Common myeloid progenitor, CD34-positive (primary cell): ENCODE data around the gene GMPR2.
"Not testable (repeated sequence)": the region's sequence is repeated elsewhere in the genome, so short reads cannot be mapped to it uniquely, and the experiment has no call there.

Source experiments
- CTCF ChIA-PET: fragments of 350-600 bp; sonication (Branson Sonifier 250); formaldehyde crosslinking; loops from one replicate; lab custom pipeline; 2021; ENCODE audit warnings: antibody characterized with exemption; lab: Charles Lee
- POLR2A ChIA-PET: fragments of 350-600 bp; sonication (Branson Sonifier 250); formaldehyde crosslinking; loops from one replicate; lab custom pipeline; 2021; ENCODE audit warnings: antibody characterized with exemption; lab: Charles Lee
- DNase-seq, 3 donors: peaks; one replicate each; pipeline versions ENCODE4 v3.0.0 to v3.0.0-alpha.2; 2013
- H3K27ac ChIP-seq, 2 experiments: 1 replicate in 1 of 2; 2 replicates in 1 of 2; pipeline ENCODE4 v1.7.0; 2013; ENCODE audit warnings: inconsistent platforms in 2 of 2, low read length in 2 of 2, mild to moderate bottlenecking in 2 of 2, low read depth in 1 of 2, moderate library complexity in 1 of 2; ENCODE audit not compliant: severe bottlenecking in 2 of 2, insufficient read depth in 1 of 2, poor library complexity in 1 of 2
- H3K27me3 ChIP-seq, 5 experiments: replicated peaks in 2 of 5; 1 replicate in 3 of 5; 2 replicates in 2 of 5; pipeline versions ENCODE4 v1.6.1 to v1.7.0; 2013; ENCODE audit warnings: low read length in 4 of 5, mild to moderate bottlenecking in 2 of 5, moderate library complexity in 2 of 5, inconsistent platforms in 1 of 5; ENCODE audit not compliant: insufficient read depth in 5 of 5, control insufficient read depth in 4 of 5
- H3K36me3 ChIP-seq, 4 experiments: 1 replicate in 2 of 4; 2 replicates in 2 of 4; pipeline versions ENCODE4 v1.6.1 to v1.7.0; 2013; ENCODE audit warnings: low read length in 3 of 4, control low read depth in 1 of 4, mild to moderate bottlenecking in 1 of 4; ENCODE audit not compliant: control insufficient read depth in 4 of 4, insufficient read depth in 4 of 4
- H3K4me1 ChIP-seq, 4 experiments: 1 replicate in 3 of 4; 2 replicates in 1 of 4; pipeline versions ENCODE4 v1.6.1 to v1.7.1; 2013; ENCODE audit warnings: low read length in 3 of 4, mild to moderate bottlenecking in 3 of 4, control low read depth in 1 of 4, inconsistent platforms in 1 of 4, moderate library complexity in 1 of 4; ENCODE audit not compliant: control insufficient read depth in 4 of 4, insufficient read depth in 4 of 4; ENCODE audit errors: control extremely low read depth in 1 of 4
- H3K4me3 ChIP-seq, 7 experiments: 1 replicate in 4 of 7; 2 replicates in 3 of 7; pipeline versions ENCODE4 v1.5.1 to v1.7.0; 2013; ENCODE audit warnings: mild to moderate bottlenecking in 7 of 7, low read length in 6 of 7, moderate library complexity in 6 of 7, inconsistent platforms in 2 of 7, low read depth in 2 of 7, control low read depth in 1 of 7; ENCODE audit not compliant: insufficient read depth in 4 of 7, control insufficient read depth in 1 of 7; ENCODE audit errors: extremely low read depth in 1 of 7
- H3K9me3 ChIP-seq, 5 experiments: 1 replicate in 4 of 5; 2 replicates in 1 of 5; pipeline versions ENCODE4 v1.6.1 to v1.7.1; 2013; ENCODE audit warnings: low read length in 4 of 5, mild to moderate bottlenecking in 2 of 5, inconsistent platforms in 1 of 5, low read depth in 1 of 5, moderate library complexity in 1 of 5; ENCODE audit not compliant: control insufficient read depth in 4 of 5, insufficient read depth in 2 of 5; ENCODE audit errors: control extremely low read depth in 1 of 5
- WGBS: methylation state at CpG from one replicate; pipeline ENCODE4 v1.1.5; 2013; ENCODE audit not compliant: insufficient coverage; 5-methylcytosine and 5-hydroxymethylcytosine counted together

Gene GMPR2

GRCh38 chr14:24198814-24199524, 33.8 kb upstream of the GMPR2 start:
- POLR2A ChIA-PET: no interaction called here
- DNase-seq: no peak
- peaks cover 6 to 22% (median 12%) of the 10 kb centered on the region in 4 experiments for H3K36me3 ChIP-seq
- H3K9me3 ChIP-seq: peaks cover 0 to 4% (median 0%) of the 10 kb centered on the region in 5 experiments
- no peak overlapping the region for H3K4me3 ChIP-seq
- H3K27me3 ChIP-seq: no peaks in the 10 kb centered on the region
- peaks cover 4 to 32% (median 25%) of the 10 kb centered on the region in 4 experiments for H3K4me1 ChIP-seq
- H3K27ac ChIP-seq: no peak overlapping the region
- CTCF ChIA-PET: interaction anchor here (1.5 to 1.8 kb wide), 2 partner anchors 10 to 17 kb away, joined by 4 to 6 read pairs; partner anchors contain the start of gene MDP1
- 89% methylated on average over 5 of the region's 7 CpGs for WGBS

GRCh38 chr14:24202538-24202937, 30.2 kb upstream of the GMPR2 start:
- H3K36me3 ChIP-seq: peaks cover 13 to 46% (median 32%) of the 10 kb centered on the region in 4 experiments
- CTCF ChIA-PET, DNase-seq, POLR2A ChIA-PET, H3K9me3 ChIP-seq, H3K4me3 ChIP-seq, H3K4me1 ChIP-seq, H3K27me3 ChIP-seq, H3K27ac ChIP-seq: not testable (repeated sequence)
- WGBS: 99% methylated on average over 8 of the region's 8 CpGs

DNA sequence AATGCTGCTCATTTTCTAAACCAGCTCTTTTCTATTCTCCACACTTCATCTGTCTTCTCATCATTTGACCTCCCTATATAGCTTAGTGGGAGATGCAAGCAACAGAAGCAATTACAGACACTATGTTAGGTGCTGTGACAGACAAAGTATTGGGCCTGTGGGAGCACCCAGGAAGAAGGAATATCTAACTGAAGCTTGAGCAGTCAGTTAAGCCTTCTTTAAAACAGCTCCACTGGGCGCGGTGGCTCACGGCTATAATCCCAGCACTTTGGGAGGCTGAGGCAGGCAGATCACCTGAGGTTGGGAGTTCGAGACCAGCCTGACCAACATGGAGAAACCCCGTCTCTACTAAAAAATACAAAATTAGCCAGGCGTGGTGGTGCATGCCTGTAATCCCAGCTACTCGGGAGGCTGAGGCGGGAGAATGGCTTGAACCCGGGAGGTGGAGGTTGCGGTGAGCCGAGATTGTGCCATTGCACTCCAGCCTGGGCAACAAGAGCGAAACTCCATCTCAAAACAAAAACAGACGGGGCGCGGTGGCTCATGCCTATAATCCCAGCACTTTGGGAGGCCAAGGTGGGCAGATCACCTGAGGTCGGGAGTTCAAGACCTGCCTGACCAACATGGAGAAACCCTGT, 29.4 kb upstream of the GMPR2 start:
- H3K27ac ChIP-seq, H3K27me3 ChIP-seq, H3K4me3 ChIP-seq, POLR2A ChIA-PET, H3K4me1 ChIP-seq, DNase-seq, H3K9me3 ChIP-seq: not testable (repeated sequence)
- CTCF ChIA-PET: interaction anchor here (1.3 kb wide), 1 partner anchor 10 kb away, joined by 3 read pairs; the partner anchor contains the start of gene CHMP4A
- WGBS: 97% methylated on average over 10 of the region's 16 CpGs
- H3K36me3 ChIP-seq: peaks cover 13 to 54% (median 38%) of the 10 kb centered on the region in 4 experiments

GRCh38 chr14:24204163-24205146, 28.3 kb upstream of the GMPR2 start:
- Histone ChIP-seq H3K9me3 (peaks cover 0 to 4% (median 0%) of the 10 kb centered on the region in 5 experiments), H3K4me3 (no peak overlapping the region), H3K4me1 (no peaks in the 10 kb centered on the region), H3K27ac (no peak overlapping the region), H3K27me3 (no peaks in the 10 kb centered on the region), H3K36me3 (peaks cover 13 to 58% (median 43%) of the 10 kb centered on the region in 4 experiments)
- ChIA-PET CTCF (interaction anchor here (0.7 to 1.9 kb wide), 3 partner anchors 9 to 132 kb away, joined by 3 to 6 read pairs (median 3); partner anchors contain the start of genes CHMP4A and TM9SF1), POLR2A (no interaction called here)
- DNase-seq: no peak
- WGBS: 85% methylated on average over 6 of the region's 7 CpGs

- CTCF ChIA-PET: interaction anchor here (1.0 to 1.9 kb wide), 6 partner anchors 10 to 94 kb away, joined by 3 to 6 read pairs (median 4); partner anchors contain the start of genes NOP9, TINF2 and TM9SF1
- Histone ChIP-seq H3K27ac (no peak overlapping the region), H3K4me3 (no peak overlapping the region), H3K9me3 (peaks cover 0 to 4% (median 0%) of the 10 kb centered on the region in 5 experiments), H3K4me1 (no peaks in the 10 kb centered on the region), H3K36me3 (peaks cover 15 to 71% (median 55%) of the 10 kb centered on the region in 4 experiments), H3K27me3 (no peaks in the 10 kb centered on the region)
- WGBS: 97% methylated on average over 9 of the region's 11 CpGs
- POLR2A ChIA-PET: no interaction called here
- DNase-seq: no peak
These were observed 26.2 kb upstream of the GMPR2 start for GRCh38 chr14:24206260-24207103.

GRCh38 chr14:24207104-24207551, 25.6 kb upstream of the GMPR2 start:
- Histone ChIP-seq H3K4me1 (peaks cover 0 to under 1% (median 0%) of the 10 kb centered on the region in 4 experiments), H3K4me3 (no peak overlapping the region), H3K27me3 (no peaks in the 10 kb centered on the region), H3K9me3 (peaks cover 0 to 4% (median 0%) of the 10 kb centered on the region in 5 experiments), H3K27ac (no peak overlapping the region), H3K36me3 (peaks cover 13 to 68% (median 54%) of the 10 kb centered on the region in 4 experiments)
- POLR2A ChIA-PET: no interaction called here
- 88% methylated on average over 5 of the region's 5 CpGs for WGBS
- no peak for DNase-seq
- CTCF ChIA-PET: interaction anchor here (1.0 to 1.9 kb wide), 4 partner anchors 11 to 93 kb away, joined by 3 to 6 read pairs (median 4); partner anchors contain the start of genes NOP9 and TINF2
